H1 (cell line): ENCODE results near the gene SLC8A1. TPM values are rescaled to one million over a fixed set of nuclear protein-coding genes. Genes with fewer than 3 reads are reported as not detected.

Experiments used
- EZH2 ChIP-seq: fragments of 200-600 bp; sonication (generic); IDR thresholded peaks from 2 replicates; pipeline ENCODE4 v1.7.1; 2012; ENCODE audit warnings: low read depth, mild to moderate bottlenecking, moderate library complexity, low read length, inconsistent platforms; ENCODE audit not compliant: severe bottlenecking
- JUN ChIP-seq: IDR thresholded peaks from 2 replicates; pipeline ENCODE4 v1.6.1; 2011; ENCODE audit warnings: low read depth, mild to moderate bottlenecking, improper control_type of control experiment, low read length
- JUND ChIP-seq: IDR thresholded peaks from 2 replicates; pipeline ENCODE4 v1.6.1; 2011; ENCODE audit warnings: mild to moderate bottlenecking, improper control_type of control experiment, low read length
- SAP30 ChIP-seq: fragments of 300-600 bp; sonication (generic); IDR thresholded peaks from 2 replicates; pipeline ENCODE4 v1.7.1; 2012; ENCODE audit warnings: low read length, moderate library complexity, mild to moderate bottlenecking, inconsistent platforms; ENCODE audit not compliant: insufficient read depth, insufficient replicate concordance
- polyA plus RNA-seq, 7 experiments: library from polyadenylated mRNA; depleted of rRNA in 3 of 7; stranded (reverse) in 5 of 7; unstranded in 2 of 7; fragments of >200 nt in 5 of 7; fragments of 200-250 nt in 2 of 7; gene quantifications; 1 replicate in 5 of 7; 2 replicates in 1 of 7; 4 replicates in 1 of 7; pipeline versions ENCODE4 v1.2.1 to v1.2.3, GENCODE V29; 2011 to 2013; ENCODE audit warnings: missing spikeins in 2 of 7, mixed read lengths in 2 of 7
- total RNA-seq: library from RNA; stranded (reverse); fragmentation: NEBNext Ultra II Directional; extraction: Animal tissue kit (Norgen Biotek cat#: 25700); gene quantifications from 2 replicates; pipeline ENCODE4 v1.2.1, GENCODE V29; 2021
- TF ChIP-seq, protein P1 (sequence below): IDR thresholded peaks from 2 replicates; pipeline ENCODE4 v1.6.1; 2012; ENCODE audit warnings: inconsistent platforms

SLC8A1 gene
- total and polyA plus RNA-seq, 2 of the 8 experiments (the other 6 are each of a cell fraction or from before 2014, with no cell fraction given), result 0.68 to 3.6 TPM

DNA sequence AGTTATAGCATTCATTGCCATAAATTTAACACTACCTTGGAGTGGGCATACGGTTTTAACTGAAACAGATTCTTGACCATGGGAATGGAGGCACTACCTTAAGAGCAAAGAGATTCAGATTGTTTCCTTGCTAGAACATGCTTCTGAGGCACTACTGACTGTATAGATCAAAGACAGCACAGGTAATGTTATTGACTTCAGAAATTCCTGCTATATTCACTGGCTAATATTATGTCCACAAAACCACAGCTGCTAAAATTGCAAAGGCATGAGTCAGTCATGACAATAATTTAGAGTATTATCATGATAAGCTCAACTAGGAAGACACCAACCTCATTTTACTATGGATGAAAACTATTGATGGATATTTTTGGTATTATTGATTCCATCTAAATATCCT lies 39.4 kb downstream of the SLC8A1 start (continued):
- no peak for TF ChIP-seq EZH2
- no peak for TF ChIP-seq JUND
- TF ChIP-seq, protein P1, sequence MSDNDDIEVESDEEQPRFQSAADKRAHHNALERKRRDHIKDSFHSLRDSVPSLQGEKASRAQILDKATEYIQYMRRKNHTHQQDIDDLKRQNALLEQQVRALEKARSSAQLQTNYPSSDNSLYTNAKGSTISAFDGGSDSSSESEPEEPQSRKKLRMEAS, result no peak
- no peak for TF ChIP-seq JUN
- no peak for TF ChIP-seq SAP30
- TF ChIP-seq, all 59 proteins: peak for 0
